Tibial nerve (tissue), 4 donors: ENCODE measurements around the gene CEACAM7. TPM values are rescaled to one million over a fixed set of nuclear protein-coding genes. Genes with fewer than 3 reads are reported as not detected.
A peak's percentile ranks its signal among the peaks of the same experiment; 100 is the strongest.

Experiments used
- DNase-seq, 2 donors: peaks; one replicate each; pipeline ENCODE4 v3.0.0-alpha.2; 2019; ENCODE audit warnings: low spot score in 2 of 2
- H3K27ac ChIP-seq, 4 donors: fragments of 200-600 bp; sonication (generic) in 3 of 4; one replicate each; pipeline ENCODE4 v1.5.1; 2017 to 2019; ENCODE audit warnings: mild to moderate bottlenecking in 1 of 4
- H3K27me3 ChIP-seq, 2 donors: fragments of 200-600 bp; sonication (generic) in 1 of 2; one replicate each; pipeline versions ENCODE4 v1.5.1 to v1.6.0; 2017 to 2019
- H3K36me3 ChIP-seq, 3 donors: fragments of 200-600 bp; sonication (generic); one replicate each; pipeline ENCODE4 v1.5.1; 2018 to 2019
- H3K4me1 ChIP-seq, 4 donors: fragments of 200-600 bp; sonication (generic) in 3 of 4; one replicate each; pipeline ENCODE4 v1.5.1; 2017 to 2019
- H3K4me3 ChIP-seq, 4 donors: fragments of 200-600 bp; sonication (generic) in 3 of 4; one replicate each; pipeline ENCODE4 v1.5.1; 2017 to 2019; ENCODE audit warnings: mild to moderate bottlenecking in 1 of 4, moderate library complexity in 1 of 4
- H3K9me3 ChIP-seq, 4 donors: fragments of 200-600 bp; sonication (generic) in 3 of 4; one replicate each; pipeline ENCODE4 v1.5.1; 2017 to 2019
- CTCF ChIP-seq, 5 experiments: fragments of 200-600 bp in 3 of 5; fragments of 450-650 bp in 2 of 5; sonication (generic) in 3 of 5; IDR thresholded peaks; one replicate each; pipeline ENCODE4 v1.5.1; 2016 to 2019; ENCODE audit warnings: antibody characterized with exemption in 5 of 5, mild to moderate bottlenecking in 3 of 5, moderate library complexity in 2 of 5
- EP300 ChIP-seq, 2 donors: sonication (generic); formaldehyde crosslinking; IDR thresholded peaks; one replicate each; pipeline ENCODE4 v1.6.1; 2017; ENCODE audit warnings: antibody characterized with exemption in 2 of 2, mild to moderate bottlenecking in 1 of 2
- POLR2A ChIP-seq, 2 donors: fragments of 450-650 bp; IDR thresholded peaks; one replicate each; pipeline ENCODE4 v1.6.1; 2017; ENCODE audit warnings: antibody characterized with exemption in 2 of 2, mild to moderate bottlenecking in 2 of 2, moderate library complexity in 2 of 2
- WGBS, 2 donors: methylation state at CpG; one replicate each; pipeline ENCODE4 v1.1.5; 2018; 5-methylcytosine and 5-hydroxymethylcytosine counted together
- total RNA-seq, 4 donors: library from RNA; depleted of rRNA; stranded (reverse); fragments of >200 nt; gene quantifications; one replicate each; pipeline ENCODE4 v1.1.0, GENCODE V29; 2016

The CEACAM7 gene
- total RNA-seq, 4 donors from 2014 or later, result not detected

GRCh38 chr19:41691268-41691970, 3.3 kb upstream of the CEACAM7 start:
- no peak overlapping the region for H3K27ac ChIP-seq
- H3K27me3 ChIP-seq, result no peaks in the 10 kb centered on the region
- DNase-seq, result no peak
- TF ChIP-seq CTCF (IDR thresholded peaks at IDR 0.05) (peak in 1 of 5 experiments; percentile 26), EP300 (IDR thresholded peaks at IDR 0.05) (no peak), POLR2A (IDR thresholded peaks at IDR 0.05) (no peak)
- WGBS, 2 donors, result 31% methylated on average over 20 of the region's 20 CpGs
- no peaks in the 10 kb centered on the region for H3K36me3 ChIP-seq
- H3K9me3 ChIP-seq, result peaks cover 0 to 34% (median 0%) of the 10 kb centered on the region in 4 donors
- H3K4me3 ChIP-seq, result no peak overlapping the region
- no peaks in the 10 kb centered on the region for H3K4me1 ChIP-seq

- peaks cover 0 to 34% (median 0%) of the 10 kb centered on the region in 4 donors for H3K9me3 ChIP-seq
- H3K27me3 ChIP-seq, result no peaks in the 10 kb centered on the region
- no peak for DNase-seq
- H3K4me1 ChIP-seq, result no peaks in the 10 kb centered on the region
- TF ChIP-seq POLR2A (IDR thresholded peaks at IDR 0.05) (no peak), EP300 (IDR thresholded peaks at IDR 0.05) (no peak), CTCF (IDR thresholded peaks at IDR 0.05) (no peak)
- H3K27ac ChIP-seq, result no peak overlapping the region
- 61 to 80% methylated on average over 3 of the region's 3 CpGs for WGBS, 2 donors
- no peaks in the 10 kb centered on the region for H3K36me3 ChIP-seq
- H3K4me3 ChIP-seq, result no peak overlapping the region
Observed at GRCh38 chr19:41690801-41691065, 2.7 kb upstream of the CEACAM7 start.

- no peaks in the 10 kb centered on the region for H3K36me3 ChIP-seq
- no peak for DNase-seq
- no peaks in the 10 kb centered on the region for H3K4me1 ChIP-seq
- 60 to 73% methylated on average over 4 of the region's 4 CpGs for WGBS, 2 donors
- H3K4me3 ChIP-seq, result no peak overlapping the region
- H3K9me3 ChIP-seq, result peaks cover 0 to 34% (median 0%) of the 10 kb centered on the region in 4 donors
- no peaks in the 10 kb centered on the region for H3K27me3 ChIP-seq
- TF ChIP-seq POLR2A (IDR thresholded peaks at IDR 0.05) (no peak), EP300 (IDR thresholded peaks at IDR 0.05) (no peak), CTCF (IDR thresholded peaks at IDR 0.05) (no peak)
- H3K27ac ChIP-seq, result no peak overlapping the region
Observed at GRCh38 chr19:41689993-41690800, 2.1 kb upstream of the CEACAM7 start.

- DNase-seq, result no peak
Observed at GRCh38 chr19:41688687-41689086, 617 bp upstream of the CEACAM7 start.

More at GRCh38 chr19:41688687-41689086, 617 bp upstream of the CEACAM7 start:
- no peak overlapping the region for H3K27ac ChIP-seq
- no peaks in the 10 kb centered on the region for H3K4me1 ChIP-seq
- H3K27me3 ChIP-seq, result no peaks in the 10 kb centered on the region
- H3K4me3 ChIP-seq, result no peak overlapping the region
- TF ChIP-seq POLR2A (IDR thresholded peaks at IDR 0.05) (no peak), CTCF (IDR thresholded peaks at IDR 0.05) (no peak), EP300 (IDR thresholded peaks at IDR 0.05) (no peak)
- no peaks in the 10 kb centered on the region for H3K36me3 ChIP-seq
- peaks cover 0 to 21% (median 0%) of the 10 kb centered on the region in 4 donors for H3K9me3 ChIP-seq
- WGBS, 2 donors, result 66 to 76% methylated on average over 4 of the region's 4 CpGs
